Keratinocyte (primary cell): Measurements from ENCODE around the gene TBC1D10B. TPM values are rescaled to one million over a fixed set of nuclear protein-coding genes. Genes with fewer than 3 reads are reported as not detected.
A peak's percentile ranks its signal among the peaks of the same experiment; 100 is the strongest.

Experiments used
- DNase-seq: peaks from one replicate; pipeline ENCODE4 v3.0.0-alpha.2; 2011; ENCODE audit warnings: low read depth, missing footprints, low spot score
- FAIRE-seq: peaks from 2 replicates; lab custom pipeline; 2011; peaks lifted over from hg19 to GRCh38; lab: Jason Lieb, UNC
- H2AFZ ChIP-seq: 2 replicates; pipeline ENCODE4 v1.6.0; 2012; ENCODE audit warnings: low read length, control low read depth, inconsistent platforms; ENCODE audit not compliant: control insufficient read depth
- H3K27ac ChIP-seq: 2 replicates; pipeline ENCODE4 v1.5.1; 2011; ENCODE audit warnings: low read length; ENCODE audit not compliant: control insufficient read depth, insufficient read depth
- H3K27me3 ChIP-seq: 3 replicates; pipeline ENCODE4 v1.6.0; 2011; ENCODE audit warnings: low read length; ENCODE audit not compliant: control insufficient read depth, insufficient read depth; ENCODE audit errors: extremely low read depth
- H3K36me3 ChIP-seq, 2 experiments: 2 replicates in 1 of 2; 3 replicates in 1 of 2; pipeline ENCODE4 v1.5.1; 2011; ENCODE audit warnings: low read length in 2 of 2, mild to moderate bottlenecking in 1 of 2; ENCODE audit not compliant: control insufficient read depth in 2 of 2, insufficient read depth in 2 of 2; ENCODE audit errors: extremely low read depth in 1 of 2
- H3K4me1 ChIP-seq: 3 replicates; pipeline ENCODE4 v1.5.1; 2011; ENCODE audit warnings: low read length; ENCODE audit not compliant: control insufficient read depth, insufficient read depth; ENCODE audit errors: extremely low read depth
- H3K4me2 ChIP-seq: 3 replicates; pipeline ENCODE4 v1.6.0; 2011; ENCODE audit warnings: low read depth, low read length; ENCODE audit not compliant: control insufficient read depth, insufficient read depth; ENCODE audit errors: extremely low read depth
- H3K4me3 ChIP-seq, 3 experiments: fragments of 200-600 bp in 1 of 3; sonication (generic) in 1 of 3; 2 replicates in 2 of 3; 3 replicates in 1 of 3; pipeline ENCODE4 v1.5.1; 2011 to 2016; ENCODE audit warnings: low read length in 3 of 3, mild to moderate bottlenecking in 3 of 3, control low read depth in 2 of 3, inconsistent platforms in 1 of 3, low read depth in 1 of 3, mixed read lengths in 1 of 3, mixed run types in 1 of 3, moderate library complexity in 1 of 3; ENCODE audit not compliant: control insufficient read depth in 2 of 3, insufficient read depth in 2 of 3; ENCODE audit errors: extremely low read depth in 1 of 3
- H3K79me2 ChIP-seq: 2 replicates; pipeline ENCODE4 v1.6.0; 2012; ENCODE audit warnings: low read length; ENCODE audit not compliant: control insufficient read depth, insufficient read depth
- H3K9ac ChIP-seq: 3 replicates; pipeline ENCODE4 v1.6.0; 2011; ENCODE audit warnings: low read length; ENCODE audit not compliant: control insufficient read depth, insufficient read depth; ENCODE audit errors: extremely low read depth
- H3K9me1 ChIP-seq: 3 replicates; pipeline ENCODE4 v1.6.0; 2011; ENCODE audit warnings: low read length; ENCODE audit not compliant: control insufficient read depth, insufficient read depth; ENCODE audit errors: extremely low read depth
- H3K9me3 ChIP-seq: 2 replicates; pipeline ENCODE4 v1.5.1; 2012; ENCODE audit warnings: low read depth, low read length; ENCODE audit not compliant: control insufficient read depth
- H4K20me1 ChIP-seq: 3 replicates; pipeline ENCODE4 v1.6.0; 2011; ENCODE audit warnings: low read length; ENCODE audit not compliant: control insufficient read depth, insufficient read depth; ENCODE audit errors: extremely low read depth
- CTCF ChIP-seq, 3 experiments: IDR thresholded peaks in 1 of 3; conservative IDR thresholded peaks in 1 of 3; optimal IDR thresholded peaks in 1 of 3; 2 replicates in 2 of 3; 3 replicates in 1 of 3; pipeline versions ENCODE3 to v1.5.1; 2011; ENCODE audit warnings: low read length in 3 of 3, mild to moderate bottlenecking in 3 of 3, moderate library complexity in 2 of 3, control low read depth in 1 of 3, inconsistent platforms in 1 of 3; ENCODE audit not compliant: insufficient read depth in 2 of 3; ENCODE audit errors: extremely low read depth in 1 of 3
- EZH2 ChIP-seq: IDR thresholded peaks from one replicate; pipeline ENCODE4 v1.6.1; 2012; ENCODE audit warnings: inconsistent platforms, mild to moderate bottlenecking, low read length, moderate library complexity
- dilution Hi-C: fragments of 300-500 bp; cut with MboI; formaldehyde crosslinking; loops from one replicate; pipeline ENCODE4 v1.7.0; 2020; ENCODE audit warnings: low sequenced_read_pairs; ENCODE audit not compliant: extremely low pct_ligation_motif_present
- polyA plus RNA-seq, 5 experiments: library from polyadenylated mRNA; depleted of rRNA in 3 of 5; stranded (reverse) in 3 of 5; stranded (forward) in 1 of 5; unstranded in 1 of 5; fragments of >200 nt; gene quantifications; 1 replicate in 1 of 5; 2 replicates in 3 of 5; 3 replicates in 1 of 5; pipeline versions ENCODE4 v1.2.1 to v1.2.3, GENCODE V29; 2011 to 2012; ENCODE audit warnings: missing spikeins in 2 of 5, low read depth in 1 of 5, low replicate concordance in 1 of 5

The TBC1D10B gene
- polyA plus RNA-seq, 1 donor (not counting 4 experiments of a cell fraction or from before 2014, with no cell fraction given) = 8.6 TPM

GRCh38 chr16:30417529-30418349 is 47.4 kb upstream of the TBC1D10B start:
- Histone ChIP-seq H3K9me1 (no peaks in the 10 kb centered on the region), H2AFZ (peak overlapping the region; percentile 78), H3K4me3 (peak overlapping the region; percentile 39 to 65 (median 64)), H4K20me1 (no peaks in the 10 kb centered on the region), H3K27me3 (no peaks in the 10 kb centered on the region), H3K9ac (peak overlapping the region; percentile 64), H3K4me1 (peaks cover 14% of the 10 kb centered on the region), H3K36me3 (peaks cover 11 to 12% of the 10 kb centered on the region in 2 experiments), H3K4me2 (peak overlapping the region; percentile 72), H3K79me2 (no peaks in the 10 kb centered on the region), H3K27ac (peak overlapping the region; percentile 63), H3K9me3 (no peaks in the 10 kb centered on the region)
- FAIRE-seq = peak; percentile 51
- dilution Hi-C loops = no loop called here
- no peak for TF ChIP-seq CTCF (optimal IDR thresholded peaks at IDR 0.05 in 1 of 3, IDR thresholded peaks at IDR 0.05 in 1 of 3, conservative IDR thresholded peaks at IDR 0.05 in 1 of 3; ENCODE audit: extremely low read depth in 1 of 3, insufficient read depth in 2 of 3, low read length in 3 of 3)
- no peak for TF ChIP-seq EZH2
- DNase-seq = no peak

GRCh38 chr16:30416624-30417528 is 46.6 kb upstream of the TBC1D10B start:
- peak overlapping the region; percentile 39 to 65 (median 64) for H3K4me3 ChIP-seq
- no peak for DNase-seq
- no peaks in the 10 kb centered on the region for H3K79me2 ChIP-seq
- H3K4me2 ChIP-seq = peak overlapping the region; percentile 72
- no peak for TF ChIP-seq EZH2
- TF ChIP-seq CTCF (optimal IDR thresholded peaks at IDR 0.05 in 1 of 3, IDR thresholded peaks at IDR 0.05 in 1 of 3, conservative IDR thresholded peaks at IDR 0.05 in 1 of 3; ENCODE audit: extremely low read depth in 1 of 3, insufficient read depth in 2 of 3, low read length in 3 of 3) = no peak
- H3K4me1 ChIP-seq = peaks cover 14% of the 10 kb centered on the region
- dilution Hi-C loops = no loop called here
- no peaks in the 10 kb centered on the region for H3K9me1 ChIP-seq
- peak overlapping the region; percentile 78 for H2AFZ ChIP-seq
- no peak for FAIRE-seq
- no peaks in the 10 kb centered on the region for H4K20me1 ChIP-seq
- H3K36me3 ChIP-seq = peaks cover 9% of the 10 kb centered on the region in 2 experiments
- H3K27ac ChIP-seq = no peak overlapping the region
- peak overlapping the region; percentile 64 for H3K9ac ChIP-seq
- H3K27me3 ChIP-seq = no peaks in the 10 kb centered on the region
- H3K9me3 ChIP-seq = no peaks in the 10 kb centered on the region
